Rectal smooth muscle tissue (tissue), 1 donor: ENCODE results near the gene TFAP2D.

Experiments
- H3K27ac ChIP-seq: one replicate; pipeline ENCODE4 v1.7.0; 2013; ENCODE audit warnings: low read depth, low read length, inconsistent platforms
- H3K27me3 ChIP-seq: one replicate; pipeline ENCODE4 v1.7.0; 2013; ENCODE audit warnings: low read length; ENCODE audit not compliant: control insufficient read depth, insufficient read depth
- H3K36me3 ChIP-seq: one replicate; pipeline ENCODE4 v1.7.0; 2013; ENCODE audit warnings: low read length; ENCODE audit not compliant: control insufficient read depth, insufficient read depth
- H3K4me1 ChIP-seq: one replicate; pipeline ENCODE4 v1.7.0; 2013; ENCODE audit warnings: low read length; ENCODE audit not compliant: control insufficient read depth, insufficient read depth
- H3K4me3 ChIP-seq: one replicate; pipeline ENCODE4 v1.7.0; 2013; ENCODE audit warnings: low read length
- H3K9ac ChIP-seq: one replicate; pipeline ENCODE4 v1.7.0; 2013; ENCODE audit warnings: low read length

TFAP2D gene

GRCh38 chr6:50724381-50725124 is 11.2 kb downstream of the TFAP2D start:
- Histone ChIP-seq H3K9ac (no peak overlapping the region), H3K4me3 (no peak overlapping the region), H3K27me3 (no peaks in the 10 kb centered on the region), H3K27ac (no peak overlapping the region), H3K36me3 (no peaks in the 10 kb centered on the region), H3K4me1 (no peaks in the 10 kb centered on the region)

- Histone ChIP-seq H3K27ac (no peak overlapping the region), H3K9ac (no peak overlapping the region), H3K27me3 (no peaks in the 10 kb centered on the region), H3K4me1 (no peaks in the 10 kb centered on the region), H3K4me3 (no peak overlapping the region), H3K36me3 (no peaks in the 10 kb centered on the region)
Observed at GRCh38 chr6:50734488-50734887, 21.2 kb downstream of the TFAP2D start.

GRCh38 chr6:50742161-50742560 is 28.8 kb downstream of the TFAP2D start:
- Histone ChIP-seq H3K4me3 (no peak overlapping the region), H3K27ac (no peak overlapping the region), H3K4me1 (no peaks in the 10 kb centered on the region), H3K36me3 (no peaks in the 10 kb centered on the region), H3K9ac (no peak overlapping the region), H3K27me3 (no peaks in the 10 kb centered on the region)

- no peak overlapping the region for H3K4me3 ChIP-seq
- no peaks in the 10 kb centered on the region for H3K27me3 ChIP-seq
- no peak overlapping the region for H3K9ac ChIP-seq
- H3K4me1 ChIP-seq: no peaks in the 10 kb centered on the region
- H3K27ac ChIP-seq: no peak overlapping the region
- no peaks in the 10 kb centered on the region for H3K36me3 ChIP-seq
Observed at GRCh38 chr6:50744976-50745375, 31.6 kb downstream of the TFAP2D start.

GRCh38 chr6:50762798-50763197 is 49.5 kb downstream of the TFAP2D start:
- H3K4me1 ChIP-seq: no peaks in the 10 kb centered on the region
- no peak overlapping the region for H3K4me3 ChIP-seq
- H3K9ac ChIP-seq: no peak overlapping the region
- no peaks in the 10 kb centered on the region for H3K36me3 ChIP-seq
- no peaks in the 10 kb centered on the region for H3K27me3 ChIP-seq
- no peak overlapping the region for H3K27ac ChIP-seq

GRCh38 chr6:50778696-50779095 is 65.4 kb downstream of the TFAP2D start:
- no peak overlapping the region for H3K9ac ChIP-seq
- no peaks in the 10 kb centered on the region for H3K4me1 ChIP-seq
- H3K27me3 ChIP-seq: no peaks in the 10 kb centered on the region
- no peak overlapping the region for H3K4me3 ChIP-seq
- H3K27ac ChIP-seq: no peak overlapping the region
- H3K36me3 ChIP-seq: no peaks in the 10 kb centered on the region

GRCh38 chr6:50780382-50780781 is 67.1 kb downstream of the TFAP2D start:
- Histone ChIP-seq H3K4me1 (no peaks in the 10 kb centered on the region), H3K27ac (no peak overlapping the region), H3K27me3 (no peaks in the 10 kb centered on the region), H3K36me3 (no peaks in the 10 kb centered on the region), H3K4me3 (no peak overlapping the region), H3K9ac (no peak overlapping the region)

GRCh38 chr6:50785921-50786320 is 72.6 kb downstream of the TFAP2D start:
- H3K36me3 ChIP-seq: no peaks in the 10 kb centered on the region
- H3K9ac ChIP-seq: no peak overlapping the region
- H3K27me3 ChIP-seq: no peaks in the 10 kb centered on the region
- H3K4me3 ChIP-seq: no peak overlapping the region
- H3K27ac ChIP-seq: no peak overlapping the region
- H3K4me1 ChIP-seq: no peaks in the 10 kb centered on the region

GRCh38 chr6:50791900-50792508 is 78.7 kb downstream of the TFAP2D start:
- no peaks in the 10 kb centered on the region for H3K36me3 ChIP-seq
- no peaks in the 10 kb centered on the region for H3K27me3 ChIP-seq
- H3K9ac ChIP-seq: no peak overlapping the region

GRCh38 chr6:50792771-50793170 is 79.4 kb downstream of the TFAP2D start:
- H3K27ac ChIP-seq: no peak overlapping the region
- H3K27me3 ChIP-seq: no peaks in the 10 kb centered on the region
- H3K4me1 ChIP-seq: no peaks in the 10 kb centered on the region
- no peaks in the 10 kb centered on the region for H3K36me3 ChIP-seq
- H3K4me3 ChIP-seq: no peak overlapping the region
- no peak overlapping the region for H3K9ac ChIP-seq

More at GRCh38 chr6:50791900-50792508, 78.7 kb downstream of the TFAP2D start:
- no peak overlapping the region for H3K4me3 ChIP-seq
- H3K4me1 ChIP-seq: no peaks in the 10 kb centered on the region
- no peak overlapping the region for H3K27ac ChIP-seq

GRCh38 chr6:50795574-50795973 is 82.2 kb downstream of the TFAP2D start:
- Histone ChIP-seq H3K4me3 (no peak overlapping the region), H3K4me1 (no peaks in the 10 kb centered on the region), H3K9ac (no peak overlapping the region), H3K36me3 (no peaks in the 10 kb centered on the region), H3K27ac (no peak overlapping the region), H3K27me3 (no peaks in the 10 kb centered on the region)

- H3K27me3 ChIP-seq: no peaks in the 10 kb centered on the region
- H3K27ac ChIP-seq: no peak overlapping the region
- no peak overlapping the region for H3K9ac ChIP-seq
- no peaks in the 10 kb centered on the region for H3K36me3 ChIP-seq
- H3K4me1 ChIP-seq: no peaks in the 10 kb centered on the region
- no peak overlapping the region for H3K4me3 ChIP-seq
Observed at GRCh38 chr6:50804283-50804682, 91.0 kb downstream of the TFAP2D start.

- Histone ChIP-seq H3K27me3 (no peaks in the 10 kb centered on the region), H3K27ac (no peak overlapping the region), H3K4me1 (no peaks in the 10 kb centered on the region), H3K9ac (no peak overlapping the region), H3K4me3 (no peak overlapping the region), H3K36me3 (no peaks in the 10 kb centered on the region)
Observed at GRCh38 chr6:50807035-50807434, 93.7 kb downstream of the TFAP2D start.
